ENCODE results near the gene NT5C3B.
"Not testable (repeated sequence)": the region's sequence is repeated elsewhere in the genome, so short reads cannot be mapped to it uniquely, and the experiment has no call there.

Gene NT5C3B

GRCh38 chr17:41835800-41836549 lies at the start of gene NT5C3B:
NT5C3B (minus strand) TSS chr17:41836232; CDS start chr17:41836193, 39 bp downstream.
- DNase-seq, result peak; percentile 44 to 59

DNA sequence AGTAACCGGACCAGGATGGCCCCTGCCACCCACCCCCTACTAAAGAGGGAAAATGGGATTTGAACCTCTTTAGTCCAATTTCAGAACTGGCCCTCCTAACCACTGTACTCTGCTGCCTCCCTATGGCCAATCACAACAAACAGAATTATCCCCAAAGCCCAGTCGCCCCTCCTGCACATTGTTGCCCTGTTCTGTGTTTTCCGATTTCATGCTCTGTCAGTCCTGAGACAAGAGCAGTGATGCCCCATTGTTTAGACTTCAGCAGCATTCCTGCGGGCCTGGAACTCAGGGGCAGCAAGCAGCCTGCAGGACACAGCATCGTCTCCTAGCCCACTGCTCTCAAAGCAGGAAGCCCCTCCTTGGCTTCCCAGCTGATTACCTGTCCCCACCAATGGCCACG lies 49.7 kb upstream of the NT5C3B start:
- no peak for DNase-seq

- DNase-seq, result no peak
Observed at GRCh38 chr17:41882756-41883155, 46.7 kb upstream of the NT5C3B start.

- DNase-seq, result no peak
Observed at GRCh38 chr17:41880130-41880529, 44.1 kb upstream of the NT5C3B start.

- DNase-seq, result not testable (repeated sequence)
Observed at GRCh38 chr17:41874293-41874670, 38.2 kb upstream of the NT5C3B start.

- no peak for DNase-seq
Observed at GRCh38 chr17:41873559-41874292, 37.7 kb upstream of the NT5C3B start.

DNA sequence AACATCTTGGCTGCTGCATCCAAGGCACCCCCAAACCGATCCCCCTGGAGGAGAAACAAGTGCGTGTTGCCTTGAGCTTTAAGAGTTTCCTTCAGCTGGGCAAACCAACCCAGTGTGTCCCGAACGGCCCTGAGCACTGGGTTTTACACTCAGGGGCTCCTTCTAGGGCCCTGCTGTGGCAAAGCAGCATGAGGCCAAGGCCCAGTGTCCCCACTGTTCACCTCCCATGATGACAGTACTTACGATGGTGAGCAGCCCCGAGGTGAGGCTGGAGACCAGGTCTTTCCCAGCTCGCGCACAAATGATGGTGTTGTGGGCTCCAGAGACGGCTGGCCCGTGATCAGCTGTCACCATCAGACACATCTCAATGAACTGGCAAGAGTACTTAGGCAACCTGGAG lies 35.8 kb upstream of the NT5C3B start:
- no peak for DNase-seq

DNA sequence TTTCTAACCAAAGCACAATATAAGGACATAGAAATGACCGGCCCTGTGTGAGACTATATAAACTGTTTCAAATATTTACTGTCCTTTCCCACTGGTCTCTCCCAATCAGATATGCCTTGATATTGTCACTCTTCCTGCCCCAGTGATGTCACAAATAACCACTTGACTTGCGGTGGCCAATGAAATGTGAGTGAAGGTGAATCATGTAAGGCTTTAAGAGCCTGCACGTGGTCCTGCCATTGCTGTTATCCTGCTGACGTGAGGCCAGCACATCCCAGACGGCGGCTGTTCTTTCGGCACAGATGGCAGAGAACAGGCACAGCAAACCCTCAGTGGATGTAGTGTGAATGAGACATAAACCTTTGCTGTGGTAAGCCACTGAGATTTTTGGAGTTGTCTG lies 34.6 kb upstream of the NT5C3B start:
- DNase-seq, result no peak

DNA sequence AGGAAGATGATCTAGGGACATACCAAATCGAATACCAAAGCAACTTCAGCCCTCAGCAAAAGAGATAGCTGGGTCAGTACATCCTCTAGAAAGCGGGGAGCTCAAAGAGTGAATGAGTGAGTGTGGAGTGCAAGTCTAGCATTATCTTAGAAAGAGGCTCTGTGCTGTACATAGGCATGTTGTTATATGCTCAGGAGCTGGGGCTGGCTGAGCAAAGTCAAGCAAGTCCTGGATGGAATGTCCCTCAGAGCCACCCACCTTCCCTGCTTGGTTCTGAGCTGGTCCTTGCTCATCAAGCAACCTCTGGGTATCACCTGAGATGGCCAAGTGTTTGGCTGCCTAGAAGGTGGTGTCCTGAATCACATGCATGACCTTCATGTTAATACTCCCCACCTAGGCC lies 34.1 kb upstream of the NT5C3B start:
- DNase-seq, result no peak

- DNase-seq, result no peak
Observed at GRCh38 chr17:41869426-41869825, 33.4 kb upstream of the NT5C3B start.

DNA sequence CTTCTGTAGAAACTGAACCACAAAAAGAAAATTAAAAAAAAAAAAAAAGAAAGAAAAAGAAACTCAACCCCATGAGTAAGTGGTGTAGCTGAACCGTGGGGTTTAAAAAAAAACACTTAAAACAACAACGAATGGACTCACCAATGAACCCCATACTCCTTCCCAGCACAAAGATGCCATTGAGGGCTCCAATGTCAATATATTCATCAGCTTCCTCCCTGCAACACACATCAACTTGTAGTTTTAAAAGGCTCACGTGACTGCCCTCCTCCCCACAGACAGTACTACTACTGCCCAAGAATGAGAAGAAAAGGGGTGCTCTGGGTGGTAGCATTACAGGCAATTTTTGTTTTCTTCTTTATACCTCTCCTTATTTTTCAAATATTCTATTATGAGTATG lies 32.5 kb upstream of the NT5C3B start:
- DNase-seq, result no peak

GRCh38 chr17:41865596-41865893 lies 29.5 kb upstream of the NT5C3B start:
- DNase-seq, result no peak

DNA sequence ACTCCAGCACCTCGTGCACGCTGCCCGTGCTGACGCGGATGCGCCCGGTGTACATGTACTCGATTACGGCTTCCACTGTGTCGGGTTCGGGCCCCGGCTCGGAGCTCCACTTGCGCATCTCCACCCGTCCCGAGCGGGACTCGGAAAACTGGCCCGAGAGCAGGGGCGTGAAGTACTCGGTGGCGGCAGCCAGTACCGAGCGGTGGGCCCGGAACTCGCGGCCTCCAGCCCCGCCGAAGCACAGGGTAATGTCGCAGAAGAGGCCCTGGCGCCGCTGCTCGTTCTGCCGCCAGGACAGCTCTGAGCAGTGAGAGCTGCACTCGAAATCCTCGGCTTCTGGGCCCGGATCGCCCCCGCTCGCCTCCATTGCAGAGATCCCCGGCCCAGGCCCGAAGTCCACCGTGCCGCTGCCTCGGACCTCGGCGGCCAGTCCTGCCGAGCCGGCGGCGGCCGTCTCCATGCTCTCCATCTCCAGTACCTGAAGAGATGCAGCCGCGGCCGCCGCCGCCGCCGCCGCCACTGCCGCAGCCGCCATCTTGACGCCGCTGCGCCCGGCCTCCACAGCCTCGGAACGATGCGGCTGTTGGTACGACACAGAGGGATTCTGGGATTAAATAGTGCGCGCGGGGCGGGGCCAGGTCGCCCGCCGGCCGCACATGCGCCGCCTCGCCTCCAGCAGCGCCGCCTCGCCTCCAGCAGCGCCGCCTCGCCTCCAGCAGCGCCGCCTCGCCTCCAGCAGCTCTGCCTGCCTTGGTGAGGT lies 29.0 kb upstream of the NT5C3B start, which contains the start of gene KLHL11:
Gene KLHL11 (minus strand): TSS at position 588 of the 760 bp plus-strand sequence. CDS start 53 bp downstream, at position 535.
- DNase-seq, result peak; percentile 86 to 87

GRCh38 chr17:41864498-41864835 lies 28.4 kb upstream of the NT5C3B start:
- DNase-seq, result peak in 1 of 2 donors; percentile 61

GRCh38 chr17:41863074-41863848 lies 27.2 kb upstream of the NT5C3B start:
- DNase-seq, result peak; percentile 5 to 10

DNA sequence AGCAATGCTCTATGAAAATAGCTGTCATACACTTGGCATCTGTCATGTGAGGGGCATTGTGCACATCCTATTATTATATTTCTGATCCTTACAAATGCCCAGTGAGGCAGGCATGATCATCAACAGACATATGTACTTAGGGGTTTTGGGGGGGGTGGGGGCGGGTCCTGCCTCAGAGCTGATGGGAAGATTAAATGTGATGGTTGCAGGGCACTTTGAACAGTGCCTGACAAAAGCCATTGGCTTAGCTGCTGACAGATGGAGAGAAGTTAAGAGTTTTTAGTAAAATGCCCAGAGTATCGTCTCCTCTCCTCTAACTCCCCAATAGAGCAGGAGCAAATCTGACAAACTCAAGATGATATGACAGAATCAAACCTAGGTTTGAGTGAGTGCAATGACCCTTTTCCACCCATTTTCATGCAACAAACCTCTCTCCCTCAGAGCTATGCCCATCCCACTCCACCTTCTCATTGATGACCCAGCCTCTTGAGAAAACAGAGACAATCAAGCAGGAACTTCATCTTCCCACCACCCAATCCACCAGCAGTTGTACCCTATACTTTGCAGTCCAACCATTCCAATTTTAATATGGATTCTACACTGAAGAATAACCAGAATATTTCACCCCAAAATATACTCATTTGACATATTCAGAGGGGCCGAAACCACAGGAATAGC lies 24.4 kb upstream of the NT5C3B start:
- DNase-seq, result no peak

DNA sequence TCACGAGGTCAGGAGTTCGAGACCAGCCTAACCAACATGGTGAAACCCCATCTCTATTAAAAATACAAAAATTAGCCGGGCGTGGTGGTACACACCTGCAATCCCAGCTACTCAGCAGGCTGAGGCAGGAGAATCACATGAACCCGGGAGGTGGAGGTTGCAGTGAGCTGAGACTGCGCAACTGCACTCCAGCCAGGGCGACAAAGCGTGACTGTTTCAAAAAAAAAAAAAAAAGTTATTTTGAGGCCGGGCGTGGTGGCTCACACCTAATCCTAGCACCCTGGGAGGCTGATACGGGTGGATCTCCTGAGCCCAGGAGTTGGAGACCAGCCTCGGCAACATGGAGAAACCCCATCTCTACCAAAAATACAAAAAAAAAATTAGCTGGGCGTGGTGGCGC lies 15.3 kb upstream of the NT5C3B start:
- not testable (repeated sequence) for DNase-seq

DNA sequence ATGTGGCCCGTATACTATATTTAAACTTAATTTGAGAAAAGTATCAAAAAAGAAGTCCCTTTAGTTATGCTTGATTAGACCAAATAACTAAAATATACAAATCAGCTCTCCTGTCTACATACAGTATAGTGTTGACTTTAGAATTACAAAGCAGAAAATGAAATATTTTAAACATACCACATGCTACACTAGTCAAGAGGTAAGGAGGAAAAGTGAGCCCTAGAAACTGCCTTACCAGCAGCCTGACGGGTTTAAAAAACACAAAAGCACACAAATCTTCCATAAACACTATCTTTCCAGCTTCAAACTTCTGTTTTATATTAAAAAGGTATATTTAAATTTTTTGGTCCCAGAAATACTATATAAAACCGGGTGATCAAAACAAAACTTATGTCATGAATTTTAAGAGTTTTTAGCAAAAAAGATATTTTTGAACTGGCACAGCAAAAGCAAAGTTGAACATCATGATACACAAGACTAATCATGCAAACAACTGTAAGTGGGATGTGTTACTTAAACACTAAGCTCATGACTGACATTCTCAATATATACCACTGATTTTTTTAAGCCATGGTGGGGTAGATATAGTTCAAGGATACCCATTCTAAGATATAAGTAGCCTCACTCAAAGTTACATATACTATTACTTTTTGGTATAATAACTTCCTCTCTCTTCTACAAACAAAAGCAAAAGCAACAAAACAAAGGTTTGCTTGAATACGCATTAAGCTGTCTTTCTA lies 13.4 kb upstream of the NT5C3B start:
- DNase-seq, result no peak

DNA sequence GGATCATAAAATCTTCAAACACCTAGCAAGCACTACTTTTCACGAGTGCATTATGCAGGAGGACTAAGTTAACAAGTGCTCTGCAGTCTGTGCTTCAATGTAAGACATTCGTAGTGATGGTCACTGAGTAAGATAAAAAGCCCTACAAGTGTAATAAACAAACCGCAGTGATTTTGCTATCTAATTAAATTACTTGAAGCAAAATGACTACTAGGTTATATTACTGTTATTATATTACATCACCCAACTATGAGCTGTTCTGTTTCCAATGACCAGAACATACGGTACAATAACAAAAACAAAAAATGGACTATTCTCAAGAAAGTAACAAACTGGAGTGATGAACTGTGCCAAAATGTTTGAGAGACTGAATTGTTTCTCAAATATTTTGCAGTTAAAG lies 12.8 kb upstream of the NT5C3B start:
- no peak for DNase-seq

GRCh38 chr17:41844971-41845370 lies 8.9 kb upstream of the NT5C3B start:
- DNase-seq, result no peak

DNA sequence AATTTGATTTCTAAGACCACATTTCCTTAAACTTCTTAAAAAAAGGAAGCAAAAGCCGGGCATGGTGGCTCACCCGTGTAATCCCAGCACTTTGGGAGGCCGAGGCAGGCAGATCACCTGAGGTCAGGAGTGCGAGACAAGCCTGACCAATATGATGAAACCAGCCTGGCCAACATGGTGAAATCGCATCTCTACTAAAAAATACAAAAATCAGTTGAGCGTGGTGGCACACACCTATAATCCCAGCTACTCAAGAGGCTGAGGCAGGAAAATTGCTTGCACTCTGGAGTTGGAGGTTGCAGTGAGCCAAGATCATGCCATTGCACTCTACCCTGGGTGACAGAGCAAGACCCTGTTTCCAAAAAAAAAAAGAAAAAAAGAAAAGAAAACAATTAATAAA lies 4.7 kb upstream of the NT5C3B start:
- DNase-seq, result not testable (repeated sequence)

DNA sequence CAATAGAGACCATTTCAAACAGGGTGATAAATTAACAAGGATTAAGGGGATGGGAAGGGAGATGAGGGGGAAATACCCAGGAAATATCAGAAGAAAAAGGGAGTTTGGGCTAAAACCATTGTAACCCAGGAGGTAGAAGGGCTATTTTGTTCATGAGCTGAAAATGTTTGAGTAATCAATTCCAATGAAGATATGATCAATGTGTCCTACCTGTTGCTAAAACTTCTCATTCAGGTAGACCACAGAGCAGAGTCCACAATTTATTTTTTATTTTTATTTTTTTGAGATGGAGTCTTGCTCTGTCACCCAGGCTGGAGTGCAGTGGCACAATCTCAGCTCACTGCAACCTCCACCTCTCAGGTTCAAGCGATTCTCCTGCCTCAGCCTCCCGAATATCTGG lies 3.4 kb upstream of the NT5C3B start:
- DNase-seq, result not testable (repeated sequence)

Measured in CD4-positive, alpha-beta T cell treated with Interleukin-1 beta for 1 hour (primary cell).